Muscle of arm (tissue), 14 donors: ENCODE results near the gene SCUBE2. TPM values are rescaled to one million over a fixed set of nuclear protein-coding genes. Genes with fewer than 3 reads are reported as not detected.

Experiments used
- DNase-seq: peaks from one replicate; pipeline ENCODE4 v3.0.0-alpha.2; 2013
- long read RNA-seq, 11 donors: transcript quantifications; one replicate each; lab custom pipeline, GENCODE V29; 2026
- polyA plus RNA-seq, 12 donors: library from polyadenylated mRNA; unstranded; fragments of 120-200 nt; gene quantifications; one replicate each; pipeline ENCODE4 v1.2.1, GENCODE V29; 2013; ENCODE audit not compliant: insufficient read length in 12 of 12

SCUBE2 gene
- 10 to 100 TPM in 11 of 12 donors, not detected in 1; 24.0 to 46.9 (median 32.6) TPM for polyA plus RNA-seq
- long read RNA-seq, donor 1, partial matches to known transcripts, result 0 of 3 reads
- long read RNA-seq, donor 1, other reads (novel, unspliced or antisense), result 0 of 3 reads
- long read RNA-seq, donor 2, partial matches to known transcripts, result 5 of 7 reads
- long read RNA-seq, donor 2, other reads (novel, unspliced or antisense), result 0 of 7 reads
- long read RNA-seq, donor 3, partial matches to known transcripts, result 5 of 5 reads
- long read RNA-seq, donor 3, other reads (novel, unspliced or antisense), result 0 of 5 reads
- long read RNA-seq, donor 4, partial matches to known transcripts, result 0 of 1 reads
- long read RNA-seq, donor 4, other reads (novel, unspliced or antisense), result 0 of 1 reads
- long read RNA-seq, donor 5, result 0 reads
- long read RNA-seq, donor 6, result 0 reads
- long read RNA-seq, donor 7, full-length matches to known transcripts, result 2 of 2 reads
- long read RNA-seq, donor 7, partial matches to known transcripts, result 0 of 2 reads
- long read RNA-seq, donor 7, other reads (novel, unspliced or antisense), result 0 of 2 reads
- long read RNA-seq, donor 8, partial matches to known transcripts, result 0 of 1 reads
- long read RNA-seq, donor 8, other reads (novel, unspliced or antisense), result 0 of 1 reads
- long read RNA-seq, donor 9, full-length matches to known transcripts, result 3 of 3 reads
- long read RNA-seq, donor 9, partial matches to known transcripts, result 0 of 3 reads
- long read RNA-seq, donor 9, other reads (novel, unspliced or antisense), result 0 of 3 reads
- long read RNA-seq, donor 10, full-length matches to known transcripts, result 3 of 3 reads
- long read RNA-seq, donor 10, partial matches to known transcripts, result 0 of 3 reads
- long read RNA-seq, donor 10, other reads (novel, unspliced or antisense), result 0 of 3 reads
- long read RNA-seq, donor 11, full-length matches to known transcripts, result 3 of 8 reads
- long read RNA-seq, donor 11, partial matches to known transcripts, result 5 of 8 reads
- long read RNA-seq, donor 11, other reads (novel, unspliced or antisense), result 0 of 8 reads

GRCh38 chr11:9091044-9091922 lies at the start of gene SCUBE2:
SCUBE2 (minus strand) TSS chr11:9091599; CDS start chr11:9091528, 71 bp downstream.
- DNase-seq, result no peak

- no peak for DNase-seq
These were observed 49.8 kb upstream of the SCUBE2 start for GRCh38 chr11:9141186-9141585.

GRCh38 chr11:9139628-9140357 lies 48.4 kb upstream of the SCUBE2 start:
- no peak for DNase-seq

GRCh38 chr11:9138612-9139579 lies 47.5 kb upstream of the SCUBE2 start:
- DNase-seq, result no peak

GRCh38 chr11:9138133-9138453 lies 46.7 kb upstream of the SCUBE2 start:
- DNase-seq, result no peak

- peak; percentile 77 for DNase-seq
These were observed 46.1 kb upstream of the SCUBE2 start for GRCh38 chr11:9137293-9138132.

GRCh38 chr11:9136741-9137140 lies 45.3 kb upstream of the SCUBE2 start:
- DNase-seq, result no peak

- DNase-seq, result no peak
These were observed 42.6 kb upstream of the SCUBE2 start for GRCh38 chr11:9133956-9134355.

GRCh38 chr11:9132203-9132878 lies 40.9 kb upstream of the SCUBE2 start:
- DNase-seq, result no peak

GRCh38 chr11:9130297-9130696 lies 38.9 kb upstream of the SCUBE2 start:
- no peak for DNase-seq

GRCh38 chr11:9126636-9127035 lies 35.2 kb upstream of the SCUBE2 start:
- DNase-seq, result no peak

GRCh38 chr11:9125185-9125886 lies 33.9 kb upstream of the SCUBE2 start:
- no peak for DNase-seq

- DNase-seq, result no peak
These were observed 32.4 kb upstream of the SCUBE2 start for GRCh38 chr11:9123595-9124304.

GRCh38 chr11:9121469-9121796 lies 30.0 kb upstream of the SCUBE2 start:
- DNase-seq, result no peak

GRCh38 chr11:9120664-9121468 lies 29.5 kb upstream of the SCUBE2 start:
- no peak for DNase-seq

- no peak for DNase-seq
These were observed 26.9 kb upstream of the SCUBE2 start for GRCh38 chr11:9118277-9118676.
